Endothelial cell of umbilical vein (primary cell): Measurements from ENCODE around the gene RALB. TPM values are rescaled to one million over a fixed set of nuclear protein-coding genes. Genes with fewer than 3 reads are reported as not detected.

Experiments
- BruUV-seq: library from RNA; stranded (reverse); fragments of 400-500 nt; replicated peaks from 2 replicates; lab custom pipeline; 2021; lab: Mats Ljungman, UMichigan
- CTCF ChIA-PET: fragments of 300-600, 350-600 bp; sonication (Branson Sonifier 250); formaldehyde crosslinking; loops from one replicate; lab custom pipeline; 2021; ENCODE audit warnings: antibody characterized with exemption, inconsistent platforms; lab: Charles Lee
- POLR2A ChIA-PET: fragments of 300-600, 350-600 bp; sonication (Branson Sonifier 250); formaldehyde crosslinking; loops from one replicate; lab custom pipeline; 2021; ENCODE audit warnings: antibody characterized with exemption, inconsistent platforms; lab: Charles Lee
- DNase-seq: peaks from one replicate; pipeline ENCODE4 v3.0.0-alpha.2; 2011; ENCODE audit warnings: low read depth, low spot score
- FAIRE-seq: peaks from 2 replicates; lab custom pipeline; 2011; peaks lifted over from hg19 to GRCh38; lab: Jason Lieb, UNC
- H2AFZ ChIP-seq: 2 replicates; pipeline ENCODE4 v1.6.0; 2012; ENCODE audit warnings: low read depth, low read length, control low read depth, inconsistent platforms
- H3K27ac ChIP-seq: 2 replicates; pipeline ENCODE4 v1.5.1; 2011; ENCODE audit warnings: low read depth, mild to moderate bottlenecking, control low read depth, low read length, moderate library complexity; ENCODE audit not compliant: insufficient read depth
- H3K27me3 ChIP-seq, 2 experiments: 2 replicates each; pipeline versions ENCODE4 v1.6.0 to v1.6.1; 2011; ENCODE audit warnings: low read length in 2 of 2, mixed read lengths in 1 of 2; ENCODE audit not compliant: control insufficient read depth in 2 of 2, insufficient read depth in 2 of 2
- H3K36me3 ChIP-seq, 2 experiments: 2 replicates in 1 of 2; 3 replicates in 1 of 2; pipeline ENCODE4 v1.5.1; 2011; ENCODE audit warnings: low read length in 2 of 2, mild to moderate bottlenecking in 1 of 2, moderate library complexity in 1 of 2; ENCODE audit not compliant: control insufficient read depth in 2 of 2, insufficient read depth in 2 of 2; ENCODE audit errors: extremely low read depth in 1 of 2
- H3K4me1 ChIP-seq: 3 replicates; pipeline ENCODE4 v1.5.1; 2011; ENCODE audit warnings: mild to moderate bottlenecking, low read length; ENCODE audit not compliant: control insufficient read depth, insufficient read depth; ENCODE audit errors: extremely low read depth
- H3K4me2 ChIP-seq: 2 replicates; pipeline ENCODE4 v1.6.1; 2011; ENCODE audit warnings: low read length, control low read depth, mixed read lengths; ENCODE audit not compliant: insufficient read depth
- H3K4me3 ChIP-seq, 3 experiments: fragments of 200-600 bp in 1 of 3; sonication (generic), shearing (Covaris generic) in 1 of 3; replicated peaks in 1 of 3; 2 replicates each; pipeline ENCODE4 v1.5.1; 2011 to 2016; ENCODE audit warnings: control low read depth in 3 of 3, low read length in 3 of 3, mild to moderate bottlenecking in 2 of 3, inconsistent platforms in 1 of 3, low read depth in 1 of 3, moderate library complexity in 1 of 3; ENCODE audit not compliant: insufficient read depth in 1 of 3
- H3K79me2 ChIP-seq: 2 replicates; pipeline ENCODE4 v1.6.0; 2012; ENCODE audit warnings: low read length, inconsistent platforms; ENCODE audit not compliant: control insufficient read depth, insufficient read depth
- H3K9ac ChIP-seq: replicated peaks from 2 replicates; pipeline ENCODE3; 2011; ENCODE audit warnings: low read length, control low read depth; ENCODE audit not compliant: insufficient read depth; ENCODE audit errors: extremely low read depth
- H3K9me1 ChIP-seq: replicated peaks from 3 replicates; pipeline ENCODE4 v1.6.0; 2011; ENCODE audit warnings: mild to moderate bottlenecking, low read length; ENCODE audit not compliant: control insufficient read depth, insufficient read depth; ENCODE audit errors: extremely low read depth
- H3K9me3 ChIP-seq: replicated peaks from 2 replicates; pipeline ENCODE4 v1.5.1; 2012; ENCODE audit warnings: low read length, inconsistent platforms; ENCODE audit not compliant: control insufficient read depth, insufficient read depth
- H4K20me1 ChIP-seq: replicated peaks from 2 replicates; pipeline ENCODE3; 2011; ENCODE audit warnings: mild to moderate bottlenecking, low read length; ENCODE audit not compliant: control insufficient read depth, insufficient read depth; ENCODE audit errors: extremely low read depth
- EZH2 ChIP-seq: IDR thresholded peaks from 2 replicates; pipeline ENCODE4 v1.6.1; 2012; ENCODE audit warnings: borderline replicate concordance, low read depth, mild to moderate bottlenecking, moderate library complexity, low read length, inconsistent platforms; ENCODE audit not compliant: severe bottlenecking
- FOS ChIP-seq: IDR thresholded peaks from 2 replicates; pipeline ENCODE4 v1.6.1; 2011; ENCODE audit warnings: mild to moderate bottlenecking, low read length, moderate library complexity, borderline replicate concordance; ENCODE audit not compliant: insufficient read depth
- JUN ChIP-seq: IDR thresholded peaks from 2 replicates; pipeline ENCODE4 v1.6.1; 2011; ENCODE audit warnings: borderline replicate concordance, low read depth; ENCODE audit not compliant: insufficient read length, insufficient read depth
- POLR2A ChIP-seq: IDR thresholded peaks from 2 replicates; pipeline ENCODE4 v1.6.1; 2012; ENCODE audit warnings: low read depth, mild to moderate bottlenecking, control low read depth, low read length
- POLR2AphosphoS5 ChIP-seq: IDR thresholded peaks from 2 replicates; pipeline ENCODE4 v1.6.1; 2012; ENCODE audit warnings: low read depth, mild to moderate bottlenecking, control low read depth, low read length, moderate library complexity; ENCODE audit not compliant: insufficient read depth
- dilution Hi-C: fragments of 300-500 bp; cut with MboI; formaldehyde crosslinking; loops from one replicate; pipeline ENCODE4 v1.15.0; 2019; ENCODE audit warnings: low sequenced_read_pairs; ENCODE audit not compliant: extremely low pct_ligation_motif_present
- intact Hi-C: fragments of 100-400 bp; cut with micrococcal nuclease; formaldehyde crosslinking; loops from one replicate; pipeline ENCODE4 v1.10.0; 2022
- polyA plus RNA-seq, 4 experiments: library from polyadenylated mRNA; depleted of rRNA in 3 of 4; stranded (reverse) in 3 of 4; unstranded in 1 of 4; fragments of >200 nt; gene quantifications; 2 replicates each; pipeline versions ENCODE4 v1.2.1 to v1.2.3, GENCODE V29; 2011 to 2012; ENCODE audit warnings: missing spikeins in 1 of 4
- total RNA-seq: library from RNA; stranded (reverse); gene quantifications from 2 replicates; pipeline ENCODE4 v1.2.3, GENCODE V29; 2021
- TF ChIP-seq, protein P1 (sequence below), 2 donors: IDR thresholded peaks; 1 replicate in 1 of 2; 2 replicates in 1 of 2; pipeline ENCODE4 v1.5.1; 2011; ENCODE audit warnings: low read length in 2 of 2, mild to moderate bottlenecking in 2 of 2, moderate library complexity in 2 of 2, control low read depth in 1 of 2, inconsistent platforms in 1 of 2, low read depth in 1 of 2; ENCODE audit not compliant: insufficient read depth in 1 of 2; ENCODE audit errors: extremely low read depth in 1 of 2

The RALB gene
- total and polyA plus RNA-seq, 2 donors (not counting 3 experiments of a cell fraction or from before 2014, with no cell fraction given): 105 to 115 TPM

GRCh38 chr2:120334068-120334467 is 81.4 kb downstream of the RALB start:
- H3K4me1 ChIP-seq: no peaks in the 10 kb centered on the region
- H4K20me1 ChIP-seq: no peaks in the 10 kb centered on the region
- no peaks in the 10 kb centered on the region for H3K9me3 ChIP-seq
- no peaks in the 10 kb centered on the region for H3K9me1 ChIP-seq
- no peaks in the 10 kb centered on the region for H3K79me2 ChIP-seq
- H3K36me3 ChIP-seq: no peaks in the 10 kb centered on the region
- ChIA-PET CTCF (interaction anchor here (0.7 to 2.6 kb wide), 6 partner anchors 9 to 347 kb away, joined by 3 to 18 read pairs (median 4); no protein-coding TSS in a partner anchor), POLR2A (no interaction called here)
- H2AFZ ChIP-seq: no peak overlapping the region
- H3K27me3 ChIP-seq: peaks cover 2 to 9% of the 10 kb centered on the region in 2 experiments
- no peak for FAIRE-seq
- H3K4me2 ChIP-seq: no peak overlapping the region
- dilution Hi-C loops (no loop called here), intact Hi-C loops (no loop called here)
- no peak for DNase-seq
- no peak overlapping the region for H3K27ac ChIP-seq
- no TSS peak for BruUV-seq
- H3K9ac ChIP-seq: no peak overlapping the region
- no peak overlapping the region for H3K4me3 ChIP-seq
- TF ChIP-seq JUN: no peak
- no peak for TF ChIP-seq FOS
- TF ChIP-seq EZH2: no peak
- TF ChIP-seq, protein P1, sequence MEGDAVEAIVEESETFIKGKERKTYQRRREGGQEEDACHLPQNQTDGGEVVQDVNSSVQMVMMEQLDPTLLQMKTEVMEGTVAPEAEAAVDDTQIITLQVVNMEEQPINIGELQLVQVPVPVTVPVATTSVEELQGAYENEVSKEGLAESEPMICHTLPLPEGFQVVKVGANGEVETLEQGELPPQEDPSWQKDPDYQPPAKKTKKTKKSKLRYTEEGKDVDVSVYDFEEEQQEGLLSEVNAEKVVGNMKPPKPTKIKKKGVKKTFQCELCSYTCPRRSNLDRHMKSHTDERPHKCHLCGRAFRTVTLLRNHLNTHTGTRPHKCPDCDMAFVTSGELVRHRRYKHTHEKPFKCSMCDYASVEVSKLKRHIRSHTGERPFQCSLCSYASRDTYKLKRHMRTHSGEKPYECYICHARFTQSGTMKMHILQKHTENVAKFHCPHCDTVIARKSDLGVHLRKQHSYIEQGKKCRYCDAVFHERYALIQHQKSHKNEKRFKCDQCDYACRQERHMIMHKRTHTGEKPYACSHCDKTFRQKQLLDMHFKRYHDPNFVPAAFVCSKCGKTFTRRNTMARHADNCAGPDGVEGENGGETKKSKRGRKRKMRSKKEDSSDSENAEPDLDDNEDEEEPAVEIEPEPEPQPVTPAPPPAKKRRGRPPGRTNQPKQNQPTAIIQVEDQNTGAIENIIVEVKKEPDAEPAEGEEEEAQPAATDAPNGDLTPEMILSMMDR (IDR thresholded peaks at IDR 0.05; ENCODE audit: extremely low read depth in 1 of 2, insufficient read depth in 1 of 2, low read depth in 1 of 2, low read length in 2 of 2): no peak
- TF ChIP-seq POLR2AphosphoS5: no peak
- no peak for TF ChIP-seq POLR2A
